22Rv1 (cell line): ENCODE measurements around the gene FCHSD2.

ENCODE experiments used
- H3K27ac ChIP-seq: fragments of 450-650 bp; 2 replicates; pipeline ENCODE4 v1.5.1; 2017
- ZFX ChIP-seq: fragments of 450-650 bp; IDR thresholded peaks from 2 replicates; pipeline ENCODE4 v1.6.1; 2017; ENCODE audit warnings: antibody characterized with exemption, borderline replicate concordance
- TF ChIP-seq, protein P1 (sequence below): fragments of 450-650 bp; IDR thresholded peaks from 2 replicates; pipeline ENCODE4 v1.5.1; 2017; ENCODE audit warnings: mild to moderate bottlenecking

Gene FCHSD2

DNA sequence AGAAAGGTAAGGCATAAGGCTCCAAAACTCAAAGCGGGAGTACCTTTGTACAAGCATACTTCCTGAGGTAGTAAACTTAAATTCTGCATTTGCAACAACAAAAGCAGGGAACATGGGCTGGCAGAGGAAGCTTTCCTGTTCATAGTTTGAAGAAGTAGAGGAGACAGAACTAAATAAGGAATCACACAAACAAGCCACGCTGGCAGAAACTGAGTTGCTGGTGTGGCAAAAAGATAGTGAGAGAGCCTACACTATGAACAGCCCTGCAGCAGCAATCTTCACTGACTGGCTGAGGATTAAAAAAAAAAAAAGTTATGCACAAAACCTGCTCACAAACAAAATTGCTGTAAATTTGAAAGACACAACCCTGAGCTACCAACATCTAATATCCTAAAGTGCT, 46.5 kb downstream of the FCHSD2 start:
- no peak overlapping the region for H3K27ac ChIP-seq

DNA sequence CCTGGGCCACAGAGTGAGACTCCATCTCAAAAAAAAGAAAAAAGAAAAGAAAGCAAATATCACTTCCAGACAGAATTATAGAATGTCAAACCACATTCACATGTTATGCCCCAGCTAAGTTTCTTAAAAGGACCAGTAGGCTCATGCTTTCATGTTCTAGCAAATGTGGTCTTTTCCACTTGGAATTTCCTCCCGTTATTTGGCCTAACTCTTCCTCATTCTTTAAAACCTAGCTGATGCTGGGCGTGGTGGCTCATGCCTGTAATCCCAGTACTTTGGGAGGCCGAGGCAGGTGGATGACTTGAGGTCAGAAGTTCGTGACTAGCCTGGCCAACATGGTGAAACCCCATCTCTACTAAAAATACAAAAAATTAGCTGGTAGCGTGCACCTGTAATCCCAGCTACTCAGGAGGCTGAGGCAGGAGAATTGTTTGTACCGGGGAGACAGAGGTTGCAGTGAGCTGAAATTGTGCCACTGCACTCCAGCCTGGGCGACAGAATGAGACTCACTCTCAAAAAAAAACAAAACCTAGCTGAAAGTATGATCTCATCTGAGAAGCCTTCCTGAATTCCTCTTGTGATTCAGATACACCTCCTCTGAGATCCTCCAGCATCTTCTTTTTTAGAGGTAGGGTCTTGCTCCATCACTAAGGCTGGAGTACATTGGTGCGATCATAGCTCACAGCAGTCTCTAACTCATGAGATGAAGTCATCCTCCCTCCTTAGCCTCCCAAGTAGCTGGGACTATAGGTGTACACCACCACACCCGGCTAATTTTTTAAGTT, 50.4 kb downstream of the FCHSD2 start:
- no peak for TF ChIP-seq ZFX
- TF ChIP-seq, protein P1, sequence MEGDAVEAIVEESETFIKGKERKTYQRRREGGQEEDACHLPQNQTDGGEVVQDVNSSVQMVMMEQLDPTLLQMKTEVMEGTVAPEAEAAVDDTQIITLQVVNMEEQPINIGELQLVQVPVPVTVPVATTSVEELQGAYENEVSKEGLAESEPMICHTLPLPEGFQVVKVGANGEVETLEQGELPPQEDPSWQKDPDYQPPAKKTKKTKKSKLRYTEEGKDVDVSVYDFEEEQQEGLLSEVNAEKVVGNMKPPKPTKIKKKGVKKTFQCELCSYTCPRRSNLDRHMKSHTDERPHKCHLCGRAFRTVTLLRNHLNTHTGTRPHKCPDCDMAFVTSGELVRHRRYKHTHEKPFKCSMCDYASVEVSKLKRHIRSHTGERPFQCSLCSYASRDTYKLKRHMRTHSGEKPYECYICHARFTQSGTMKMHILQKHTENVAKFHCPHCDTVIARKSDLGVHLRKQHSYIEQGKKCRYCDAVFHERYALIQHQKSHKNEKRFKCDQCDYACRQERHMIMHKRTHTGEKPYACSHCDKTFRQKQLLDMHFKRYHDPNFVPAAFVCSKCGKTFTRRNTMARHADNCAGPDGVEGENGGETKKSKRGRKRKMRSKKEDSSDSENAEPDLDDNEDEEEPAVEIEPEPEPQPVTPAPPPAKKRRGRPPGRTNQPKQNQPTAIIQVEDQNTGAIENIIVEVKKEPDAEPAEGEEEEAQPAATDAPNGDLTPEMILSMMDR = no peak
- no peak overlapping the region for H3K27ac ChIP-seq

More for the DNA sequence above, 46.5 kb downstream of the FCHSD2 start:
- TF ChIP-seq, protein P1 = no peak
- no peak for TF ChIP-seq ZFX

DNA sequence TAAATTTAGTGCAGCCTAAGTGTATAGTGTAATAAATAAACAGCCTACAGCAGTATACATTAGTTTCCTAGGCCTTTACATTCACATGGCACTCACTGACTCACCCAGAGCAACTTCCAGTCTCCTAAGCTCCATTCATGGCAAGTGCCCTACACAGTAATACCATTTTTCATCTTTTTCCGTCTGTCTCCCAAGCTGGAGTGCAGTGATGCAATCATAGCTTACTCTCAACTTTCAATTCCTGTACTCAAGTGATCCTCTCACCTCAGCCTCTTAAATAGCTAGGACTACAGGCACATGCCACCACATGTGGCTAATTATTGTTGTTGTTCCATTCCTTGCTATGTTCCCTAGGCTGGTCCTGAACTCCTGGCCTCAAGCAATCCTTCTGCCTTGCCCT, 54.4 kb downstream of the FCHSD2 start:
- TF ChIP-seq, protein P1 = no peak
- no peak for TF ChIP-seq ZFX
- no peak overlapping the region for H3K27ac ChIP-seq

DNA sequence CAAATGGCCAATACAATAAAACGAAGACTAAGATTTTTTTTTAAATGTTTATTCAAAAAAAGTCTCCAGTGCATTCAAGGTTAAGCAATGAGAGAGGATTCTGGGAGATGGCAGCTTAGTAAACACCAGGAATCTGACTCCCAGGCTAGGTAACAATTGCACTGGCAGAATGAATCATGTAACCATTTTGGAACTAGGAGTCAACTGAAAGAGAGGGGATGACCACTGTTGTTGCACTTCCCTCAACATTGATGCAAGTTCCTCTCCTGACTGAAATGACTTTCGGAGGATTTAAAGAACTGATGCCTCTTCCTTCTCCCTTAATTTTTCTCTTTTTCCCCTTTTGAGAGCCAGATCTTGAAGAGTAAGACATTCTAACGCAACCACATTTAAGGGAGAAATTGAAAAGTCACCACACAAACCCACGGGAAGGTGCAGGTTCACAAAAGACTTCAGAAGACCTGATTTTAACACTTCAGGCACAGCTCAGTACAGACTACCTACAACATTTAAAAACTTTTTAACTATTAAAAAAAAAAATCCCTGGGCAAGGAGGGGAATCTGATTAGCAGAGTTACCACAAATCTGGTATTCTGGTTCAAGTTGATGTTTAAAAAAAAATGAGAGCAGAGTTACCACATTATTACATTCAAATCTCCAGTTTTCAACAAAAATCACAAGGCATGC, 56.8 kb downstream of the FCHSD2 start:
- TF ChIP-seq, protein P1 = no peak
- TF ChIP-seq ZFX = no peak
- no peak overlapping the region for H3K27ac ChIP-seq

DNA sequence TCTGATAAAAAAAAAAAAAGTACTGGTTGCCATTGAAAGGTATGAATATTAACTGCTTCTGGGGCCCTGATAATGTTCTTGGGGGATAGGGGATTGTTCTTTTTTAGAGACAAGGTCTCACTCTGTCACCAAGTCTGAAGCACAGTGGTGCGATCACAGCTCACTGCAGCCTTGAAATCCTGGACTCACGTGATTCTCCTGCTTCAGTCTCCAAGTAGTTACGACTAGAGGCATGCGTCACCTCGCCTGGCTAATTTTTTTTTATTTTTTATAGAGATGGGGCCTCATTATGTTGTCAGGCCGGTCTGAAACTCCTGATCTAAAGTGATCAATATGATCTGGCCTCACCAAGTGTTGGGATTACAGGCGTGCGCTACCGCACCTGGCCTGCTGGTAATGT, 63.5 kb downstream of the FCHSD2 start:
- TF ChIP-seq ZFX = no peak
- TF ChIP-seq, protein P1 = no peak

DNA sequence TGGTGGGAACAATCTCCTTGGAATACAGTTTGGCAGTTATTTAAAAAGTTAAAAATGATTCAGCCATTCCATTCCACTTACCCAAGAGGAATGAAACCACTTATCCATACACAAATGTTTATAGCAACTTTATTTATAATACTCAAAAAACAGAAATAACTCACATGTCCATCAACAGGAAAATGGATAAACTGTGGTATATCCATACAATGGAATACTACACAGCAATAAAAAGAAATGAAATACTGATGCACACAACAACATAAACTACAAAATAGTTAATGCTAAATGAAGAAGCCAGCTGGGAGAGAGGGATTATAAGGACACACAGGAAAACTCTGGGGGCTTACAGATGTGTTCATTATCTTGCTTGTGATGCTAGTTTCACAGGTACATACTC, 64.7 kb downstream of the FCHSD2 start:
- no peak for TF ChIP-seq ZFX
- TF ChIP-seq, protein P1 = no peak
- H3K27ac ChIP-seq = no peak overlapping the region

More for the DNA sequence above, 63.5 kb downstream of the FCHSD2 start:
- no peak overlapping the region for H3K27ac ChIP-seq

DNA sequence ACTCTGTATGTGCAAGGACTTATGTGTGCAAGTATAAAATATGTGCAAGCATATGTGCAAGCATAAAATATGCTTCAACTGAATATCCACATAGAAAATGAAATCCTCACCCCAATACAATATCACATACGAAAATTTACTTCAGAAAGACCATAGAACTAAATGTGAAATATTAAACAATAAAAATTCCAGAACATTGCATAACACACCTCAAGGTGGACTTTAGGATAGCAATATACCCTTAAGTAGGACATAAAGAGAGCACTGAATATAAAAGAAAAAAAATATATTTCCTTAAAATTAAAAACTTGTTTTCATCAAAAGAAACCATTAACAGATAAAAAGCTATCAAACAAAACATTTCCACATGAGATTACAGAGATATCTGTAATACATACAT, 67.8 kb downstream of the FCHSD2 start:
- H3K27ac ChIP-seq = no peak overlapping the region
- TF ChIP-seq, protein P1 = no peak
- TF ChIP-seq ZFX = no peak
